Measurements from ENCODE around the gene RNF182. TPM values are rescaled to one million over a fixed set of nuclear protein-coding genes. Genes with fewer than 3 reads are reported as not detected.

RNF182 gene
- total RNA-seq, 1 donor from 2014 or later: 2.3 TPM

DNA sequence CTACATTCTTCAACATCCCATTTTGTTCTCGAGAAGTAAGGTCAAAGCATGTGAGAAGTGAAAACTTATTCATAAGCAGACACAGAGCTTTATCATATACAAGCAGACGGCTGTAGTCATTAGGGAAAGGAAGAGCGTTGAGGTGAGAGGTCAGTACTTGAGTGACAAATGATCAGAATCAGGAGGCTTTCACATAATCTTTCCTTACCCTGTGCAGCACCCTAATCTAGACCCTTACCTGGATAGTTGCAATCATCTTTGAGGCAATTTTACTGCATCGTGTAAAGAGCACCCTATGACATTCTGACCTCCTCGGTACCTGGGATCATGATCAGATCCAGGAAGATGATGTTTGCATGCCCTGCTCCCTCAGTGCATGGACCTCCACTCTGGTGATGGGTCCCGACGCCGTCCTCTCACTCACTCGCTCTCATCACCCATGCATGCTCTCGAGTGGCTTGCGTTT, 62.7 kb downstream of the RNF182 start:
- peaks cover 3% of the 10 kb centered on the region for H3K27me3 Mint-ChIP-seq (ENCODE audit: low read depth)
- no peaks in the 10 kb centered on the region for H3K9me3 Mint-ChIP-seq
- H3K27ac Mint-ChIP-seq (ENCODE audit: unreplicated experiment): no peak overlapping the region
- TF ChIP-seq, protein P1, sequence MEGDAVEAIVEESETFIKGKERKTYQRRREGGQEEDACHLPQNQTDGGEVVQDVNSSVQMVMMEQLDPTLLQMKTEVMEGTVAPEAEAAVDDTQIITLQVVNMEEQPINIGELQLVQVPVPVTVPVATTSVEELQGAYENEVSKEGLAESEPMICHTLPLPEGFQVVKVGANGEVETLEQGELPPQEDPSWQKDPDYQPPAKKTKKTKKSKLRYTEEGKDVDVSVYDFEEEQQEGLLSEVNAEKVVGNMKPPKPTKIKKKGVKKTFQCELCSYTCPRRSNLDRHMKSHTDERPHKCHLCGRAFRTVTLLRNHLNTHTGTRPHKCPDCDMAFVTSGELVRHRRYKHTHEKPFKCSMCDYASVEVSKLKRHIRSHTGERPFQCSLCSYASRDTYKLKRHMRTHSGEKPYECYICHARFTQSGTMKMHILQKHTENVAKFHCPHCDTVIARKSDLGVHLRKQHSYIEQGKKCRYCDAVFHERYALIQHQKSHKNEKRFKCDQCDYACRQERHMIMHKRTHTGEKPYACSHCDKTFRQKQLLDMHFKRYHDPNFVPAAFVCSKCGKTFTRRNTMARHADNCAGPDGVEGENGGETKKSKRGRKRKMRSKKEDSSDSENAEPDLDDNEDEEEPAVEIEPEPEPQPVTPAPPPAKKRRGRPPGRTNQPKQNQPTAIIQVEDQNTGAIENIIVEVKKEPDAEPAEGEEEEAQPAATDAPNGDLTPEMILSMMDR (conservative IDR thresholded peaks at IDR 0.05): no peak
- no peak overlapping the region for H3K4me3 Mint-ChIP-seq
- H3K4me1 Mint-ChIP-seq: no peaks in the 10 kb centered on the region
- no peaks in the 10 kb centered on the region for H3K36me3 Mint-ChIP-seq (ENCODE audit: low read depth)
- no peak for DNase-seq (ENCODE audit: low read depth, low spot score)

DNA sequence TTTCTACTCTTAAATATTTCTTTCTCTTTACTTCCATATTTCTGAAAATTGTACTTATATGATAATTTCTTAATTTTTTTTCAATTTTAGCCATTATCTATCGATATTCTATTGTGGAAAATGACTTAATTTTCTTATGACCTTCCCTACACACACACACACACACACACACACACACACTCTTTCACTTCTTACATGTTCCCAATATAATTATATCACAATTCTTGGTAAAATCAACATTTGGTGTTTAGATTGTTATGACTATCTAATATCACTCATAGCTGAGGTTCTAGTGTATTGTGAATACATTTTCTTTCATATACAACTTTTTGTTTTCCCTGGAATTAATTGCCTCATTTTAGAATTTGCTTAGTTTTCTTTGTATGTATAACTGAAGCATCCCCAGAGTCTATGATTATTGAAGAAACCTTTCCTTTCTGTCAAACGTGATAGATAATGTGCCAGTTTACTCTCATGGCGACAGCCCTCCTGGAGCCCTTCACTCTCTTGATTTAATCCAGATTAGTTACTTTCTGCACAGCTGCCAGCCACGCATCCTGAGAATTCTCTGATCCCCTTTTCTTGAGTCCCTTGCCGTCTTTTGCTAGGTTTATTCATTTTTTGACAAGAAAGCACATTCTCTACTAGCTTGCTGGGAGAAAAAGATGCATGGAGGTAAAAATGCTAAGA, 63.4 kb downstream of the RNF182 start:
- DNase-seq (ENCODE audit: low read depth, low spot score): no peak
- H3K4me1 Mint-ChIP-seq: no peaks in the 10 kb centered on the region
- H3K27ac Mint-ChIP-seq (ENCODE audit: unreplicated experiment): no peak overlapping the region
- H3K36me3 Mint-ChIP-seq (ENCODE audit: low read depth): no peaks in the 10 kb centered on the region
- peaks cover 3% of the 10 kb centered on the region for H3K27me3 Mint-ChIP-seq (ENCODE audit: low read depth)
- H3K9me3 Mint-ChIP-seq: no peaks in the 10 kb centered on the region
- TF ChIP-seq, protein P1 (conservative IDR thresholded peaks at IDR 0.05): no peak
- no peak overlapping the region for H3K4me3 Mint-ChIP-seq

DNA sequence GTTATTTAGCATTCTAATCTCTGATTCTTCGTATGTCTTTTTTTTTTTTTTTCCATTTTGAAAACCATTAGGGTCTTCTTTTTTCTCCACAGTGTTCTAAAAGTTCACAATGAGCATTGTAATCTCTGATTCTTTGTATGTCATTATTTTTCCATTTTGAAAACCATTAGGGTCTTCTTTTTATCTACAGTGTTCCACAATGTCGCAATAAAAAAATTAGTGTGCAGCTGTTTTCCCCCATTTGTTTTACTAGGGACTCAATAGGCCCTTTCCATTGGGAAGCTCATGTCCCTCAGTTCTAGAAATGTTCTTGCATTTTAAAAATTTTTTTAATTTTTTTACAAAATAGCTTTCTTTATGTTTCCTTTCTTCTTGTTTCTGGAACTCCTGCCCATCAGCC, 64.2 kb downstream of the RNF182 start:
- Mint-ChIP-seq H3K4me1 (no peaks in the 10 kb centered on the region), H3K4me3 (no peak overlapping the region), H3K27me3 (ENCODE audit: low read depth) (peaks cover 3% of the 10 kb centered on the region), H3K36me3 (ENCODE audit: low read depth) (no peaks in the 10 kb centered on the region), H3K27ac (ENCODE audit: unreplicated experiment) (no peak overlapping the region), H3K9me3 (no peaks in the 10 kb centered on the region)
- TF ChIP-seq, protein P1 (conservative IDR thresholded peaks at IDR 0.05): no peak
- DNase-seq (ENCODE audit: low read depth, low spot score): no peak

DNA sequence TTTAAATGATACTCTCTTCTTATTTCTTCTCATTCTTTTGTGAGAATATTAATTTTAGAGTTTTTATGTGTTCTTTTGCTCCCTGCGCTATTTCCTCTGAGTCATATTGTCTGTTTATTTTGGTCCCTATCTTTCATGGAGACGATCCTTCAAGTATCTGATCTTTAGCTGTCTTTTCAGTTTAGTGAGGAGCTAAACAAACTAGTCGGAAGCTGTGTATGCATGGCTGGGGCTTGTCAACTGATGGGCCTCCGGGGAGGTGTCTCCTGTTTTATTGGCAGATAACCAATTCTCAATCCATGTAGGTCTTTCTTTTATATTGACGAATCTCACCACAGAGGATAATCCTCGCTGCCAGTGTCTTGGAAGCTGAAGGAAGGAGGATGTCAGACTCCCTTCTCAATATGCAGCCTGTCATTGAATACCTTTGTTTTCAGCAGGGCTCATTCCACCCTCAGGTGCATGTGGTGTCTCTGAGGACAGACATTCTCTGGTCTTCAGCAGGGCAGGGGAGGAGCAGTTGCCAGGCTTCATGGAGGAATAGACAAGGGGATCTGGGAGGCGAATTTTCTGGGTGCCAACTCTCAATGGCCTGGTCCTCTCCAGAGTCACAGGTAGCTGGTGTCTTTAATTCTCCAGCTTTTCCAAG, 64.9 kb downstream of the RNF182 start:
- TF ChIP-seq, protein P1 (conservative IDR thresholded peaks at IDR 0.05): no peak
- Mint-ChIP-seq H3K4me3 (no peak overlapping the region), H3K9me3 (no peaks in the 10 kb centered on the region), H3K27ac (ENCODE audit: unreplicated experiment) (no peak overlapping the region), H3K36me3 (ENCODE audit: low read depth) (no peaks in the 10 kb centered on the region), H3K4me1 (no peaks in the 10 kb centered on the region), H3K27me3 (ENCODE audit: low read depth) (peaks cover 3% of the 10 kb centered on the region)
- no peak for DNase-seq (ENCODE audit: low read depth, low spot score)

DNA sequence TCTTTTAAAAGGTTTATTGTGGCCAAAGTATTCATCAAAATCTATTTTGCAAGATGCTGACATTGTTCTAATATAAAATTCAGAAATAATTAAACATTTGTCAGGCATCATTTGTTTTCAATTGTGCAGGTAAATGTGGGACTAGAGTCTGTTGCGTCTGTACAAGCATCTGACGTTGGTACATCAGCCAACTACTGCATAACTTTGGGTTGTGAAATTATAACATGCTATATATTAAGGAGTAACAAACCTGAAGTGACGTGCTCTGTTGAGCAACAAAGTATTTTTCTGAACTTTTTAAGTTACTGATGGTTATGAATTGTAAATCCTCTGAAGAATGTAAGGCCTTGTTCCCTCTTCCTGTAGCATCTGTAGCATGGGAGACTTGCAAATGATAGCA, 66.0 kb downstream of the RNF182 start:
- TF ChIP-seq, protein P1 (conservative IDR thresholded peaks at IDR 0.05): no peak
- peaks cover 3% of the 10 kb centered on the region for H3K27me3 Mint-ChIP-seq (ENCODE audit: low read depth)
- H3K4me3 Mint-ChIP-seq: no peak overlapping the region
- no peaks in the 10 kb centered on the region for H3K4me1 Mint-ChIP-seq
- H3K36me3 Mint-ChIP-seq (ENCODE audit: low read depth): no peaks in the 10 kb centered on the region
- H3K9me3 Mint-ChIP-seq: no peaks in the 10 kb centered on the region
- no peak for DNase-seq (ENCODE audit: low read depth, low spot score)
- no peak overlapping the region for H3K27ac Mint-ChIP-seq (ENCODE audit: unreplicated experiment)

Measured in neural crest cell (in vitro differentiated cells).